Neuronal stem cell (in vitro differentiated cells): Measurements from ENCODE around the gene TNFRSF25.
A peak's percentile ranks its signal among the peaks of the same experiment; 100 is the strongest.

Experiments used
- DNase-seq: peaks from one replicate; pipeline ENCODE4 v3.0.0-alpha.2; 2013; ENCODE audit warnings: low spot score
- H2AFZ ChIP-seq: one replicate; pipeline ENCODE4 v1.6.1; 2013; ENCODE audit warnings: mild to moderate bottlenecking, low read length, inconsistent platforms
- H2AK5ac ChIP-seq: 2 replicates; pipeline ENCODE4 v1.6.1; 2013; ENCODE audit warnings: low read depth, mild to moderate bottlenecking, inconsistent platforms, low read length, moderate library complexity, mixed read lengths
- H2BK120ac ChIP-seq: 2 replicates; pipeline ENCODE4 v1.6.1; 2013; ENCODE audit warnings: low read depth, mild to moderate bottlenecking, inconsistent platforms, low read length, moderate library complexity, mixed read lengths
- H2BK12ac ChIP-seq: one replicate; pipeline ENCODE4 v1.6.1; 2013; ENCODE audit warnings: low read length, inconsistent platforms
- H2BK15ac ChIP-seq: 2 replicates; pipeline ENCODE4 v1.6.1; 2013; ENCODE audit warnings: mild to moderate bottlenecking, low read length, inconsistent platforms, mixed read lengths
- H2BK5ac ChIP-seq: one replicate; pipeline ENCODE4 v1.6.1; 2013; ENCODE audit warnings: inconsistent platforms, mild to moderate bottlenecking, low read length, moderate library complexity
- H3K14ac ChIP-seq: one replicate; pipeline ENCODE4 v1.6.1; 2013; ENCODE audit warnings: low read length, inconsistent platforms
- H3K18ac ChIP-seq: 2 replicates; pipeline ENCODE4 v1.6.1; 2013; ENCODE audit warnings: low read length, inconsistent platforms
- H3K23ac ChIP-seq: 2 replicates; pipeline ENCODE4 v1.6.1; 2013; ENCODE audit warnings: low read depth, mild to moderate bottlenecking, mixed read lengths, low read length, inconsistent platforms; ENCODE audit not compliant: poor library complexity
- H3K27ac ChIP-seq: replicated peaks from 3 replicates; pipeline ENCODE4 v1.5.1; 2013; ENCODE audit warnings: low read length, inconsistent platforms
- H3K27me3 ChIP-seq, 3 experiments: 2 replicates each; pipeline ENCODE4 v1.6.1; 2013; ENCODE audit warnings: low read length in 3 of 3, mild to moderate bottlenecking in 2 of 3, inconsistent platforms in 1 of 3, low read depth in 1 of 3, mixed read lengths in 1 of 3, moderate library complexity in 1 of 3; ENCODE audit not compliant: control insufficient read depth in 3 of 3, insufficient read depth in 3 of 3
- H3K36me3 ChIP-seq, 2 donors: replicated peaks in 1 of 2; 2 replicates each; pipeline ENCODE4 v1.6.1; 2013; ENCODE audit warnings: low read length in 2 of 2; ENCODE audit not compliant: control insufficient read depth in 2 of 2, insufficient read depth in 2 of 2
- H3K4ac ChIP-seq: 2 replicates; pipeline ENCODE4 v1.6.1; 2013; ENCODE audit warnings: inconsistent platforms, mild to moderate bottlenecking, low read length, moderate library complexity
- H3K4me1 ChIP-seq, 2 donors: 1 replicate in 1 of 2; 2 replicates in 1 of 2; pipeline ENCODE4 v1.6.1; 2013; ENCODE audit warnings: low read length in 2 of 2, low read depth in 1 of 2; ENCODE audit not compliant: control insufficient read depth in 2 of 2, insufficient read depth in 1 of 2
- H3K4me2 ChIP-seq: one replicate; pipeline ENCODE4 v1.6.1; 2013; ENCODE audit warnings: mild to moderate bottlenecking, low read length, inconsistent platforms; ENCODE audit not compliant: insufficient read depth, poor library complexity, severe bottlenecking
- H3K4me3 ChIP-seq, 2 donors: 2 replicates each; pipeline ENCODE4 v1.5.1; 2013; ENCODE audit warnings: low read length in 2 of 2, mild to moderate bottlenecking in 2 of 2, inconsistent platforms in 1 of 2, moderate library complexity in 1 of 2
- H3K79me1 ChIP-seq: one replicate; pipeline ENCODE4 v1.6.1; 2013; ENCODE audit warnings: low read depth, mild to moderate bottlenecking, inconsistent platforms, low read length, moderate library complexity
- H3K9ac ChIP-seq: one replicate; pipeline ENCODE4 v1.6.1; 2013; ENCODE audit warnings: mild to moderate bottlenecking, low read depth, low read length, inconsistent platforms; ENCODE audit not compliant: poor library complexity
- H3K9me3 ChIP-seq, 2 donors: replicated peaks in 1 of 2; 2 replicates each; pipeline versions ENCODE3 to v1.6.1; 2013; ENCODE audit warnings: low read length in 2 of 2, mild to moderate bottlenecking in 2 of 2, inconsistent platforms in 1 of 2, low read depth in 1 of 2, mixed read lengths in 1 of 2, moderate library complexity in 1 of 2; ENCODE audit not compliant: control insufficient read depth in 2 of 2, insufficient read depth in 1 of 2
- H4K8ac ChIP-seq: one replicate; pipeline ENCODE4 v1.6.1; 2013; ENCODE audit warnings: low read depth, mild to moderate bottlenecking, inconsistent platforms, low read length, moderate library complexity
- H4K91ac ChIP-seq: one replicate; pipeline ENCODE4 v1.6.1; 2013; ENCODE audit warnings: low read length, low read depth, mild to moderate bottlenecking, inconsistent platforms; ENCODE audit not compliant: poor library complexity
- WGBS, 2 donors: extraction: QIAGEN DNeasy Blood & Tissue Kit; methylation state at CpG; one replicate each; pipeline ENCODE4 v1.1.7; 2013; ENCODE audit warnings: missing lambda C conversion rate in 2 of 2, mixed read lengths in 1 of 2; ENCODE audit not compliant: insufficient read length in 2 of 2, insufficient replicate concordance in 1 of 2; ENCODE audit errors: extremely low coverage in 2 of 2; 5-methylcytosine and 5-hydroxymethylcytosine counted together

Gene TNFRSF25

DNA sequence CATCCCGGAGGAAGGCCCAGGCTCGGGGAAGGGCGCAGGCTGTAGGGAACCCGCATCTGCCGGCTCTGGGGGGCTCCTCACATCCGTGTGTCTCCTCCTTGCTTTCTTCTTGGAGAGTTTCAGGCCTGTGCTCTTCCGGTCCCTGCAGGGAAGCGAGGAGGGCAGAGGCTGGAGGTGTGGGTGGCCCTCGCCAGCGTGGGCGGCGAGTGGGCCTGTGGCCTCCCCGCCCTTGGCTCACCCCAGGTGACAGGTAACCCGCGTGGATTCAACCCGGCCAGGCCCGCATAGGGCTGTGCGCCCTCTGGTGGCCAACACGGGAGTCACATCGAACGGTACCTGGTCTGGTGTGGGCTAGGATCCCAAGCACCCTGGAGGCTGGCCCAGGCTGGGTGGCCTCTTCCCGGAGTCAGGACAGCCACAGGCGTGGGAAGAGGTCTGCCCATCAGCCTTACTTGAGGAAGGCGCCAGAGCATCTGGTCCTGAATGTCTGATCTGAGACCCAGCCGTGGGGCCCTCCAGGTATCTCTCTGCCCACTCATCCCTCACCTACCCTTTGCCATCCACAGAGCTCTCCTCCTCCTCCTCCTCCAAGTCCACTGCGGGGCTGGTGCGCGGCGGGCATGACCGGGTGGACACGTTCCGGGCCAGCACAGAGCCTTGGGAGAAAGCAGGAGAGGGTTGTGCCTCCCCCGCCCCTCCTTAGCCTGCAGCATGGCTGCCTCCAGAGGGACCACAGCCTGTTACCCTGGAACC is 9.6 kb upstream of the TNFRSF25 start:
- no peak overlapping the region for H2BK120ac ChIP-seq
- H2AK5ac ChIP-seq = peak overlapping the region; percentile 82
- no peak overlapping the region for H3K14ac ChIP-seq
- peak overlapping the region; percentile 67 for H3K18ac ChIP-seq
- no CpG with 5 or more reads among the region's 33 CpGs for WGBS, 2 donors
- H2BK12ac ChIP-seq = no peak overlapping the region
- H2BK15ac ChIP-seq = no peak overlapping the region
- H4K91ac ChIP-seq = no peak overlapping the region
- no peak overlapping the region for H2BK5ac ChIP-seq
- no peak overlapping the region for H3K27ac ChIP-seq
- H4K8ac ChIP-seq = no peak overlapping the region
- H3K4me3 ChIP-seq = no peak overlapping the region
- H3K36me3 ChIP-seq = peaks cover 18 to 41% of the 10 kb centered on the region in 2 donors
- peaks cover 0 to 4% (median 0%) of the 10 kb centered on the region in 3 experiments for H3K27me3 ChIP-seq
- peaks cover 7% of the 10 kb centered on the region in 2 donors for H3K4me1 ChIP-seq
- H3K23ac ChIP-seq = peak overlapping the region; percentile 0
- no peak for DNase-seq
- H3K4ac ChIP-seq = no peak overlapping the region
- H3K9me3 ChIP-seq = no peaks in the 10 kb centered on the region
- H3K4me2 ChIP-seq = no peak overlapping the region
- H3K9ac ChIP-seq = no peak overlapping the region
- no peak overlapping the region for H2AFZ ChIP-seq
- H3K79me1 ChIP-seq = no peaks in the 10 kb centered on the region

DNA sequence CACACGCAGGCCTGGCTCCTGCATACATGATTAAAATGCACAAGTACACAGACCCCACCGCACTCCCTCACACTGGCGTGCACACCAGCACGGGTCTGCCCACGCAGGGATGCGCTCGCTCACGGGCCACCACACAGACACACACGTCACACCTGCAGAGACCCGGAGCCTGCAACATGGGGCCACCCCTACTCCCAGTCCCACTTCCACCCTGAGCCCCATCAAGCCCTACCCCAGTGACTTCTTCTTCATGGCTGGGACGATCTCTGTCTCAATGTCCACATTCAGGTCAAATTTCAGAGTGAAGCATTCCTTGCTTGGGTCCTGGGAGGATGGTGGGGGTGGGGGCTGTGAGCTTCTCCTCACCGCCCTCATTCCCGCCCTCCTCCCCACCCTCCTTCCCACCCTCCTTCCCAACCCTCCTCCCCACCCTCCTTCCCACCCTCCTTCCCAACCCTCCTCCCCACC is 8.9 kb upstream of the TNFRSF25 start:
- Histone ChIP-seq H3K4me1 (peaks cover 7% of the 10 kb centered on the region in 2 donors), H4K8ac (no peak overlapping the region), H3K9me3 (no peaks in the 10 kb centered on the region), H3K18ac (no peak overlapping the region), H2BK15ac (no peak overlapping the region), H3K23ac (no peak overlapping the region), H3K4ac (no peak overlapping the region), H3K79me1 (no peaks in the 10 kb centered on the region), H3K14ac (no peak overlapping the region), H3K4me2 (no peak overlapping the region), H2BK120ac (no peak overlapping the region), H2AFZ (no peak overlapping the region), H2AK5ac (peak overlapping the region; percentile 82), H3K4me3 (peak overlapping the region in 1 of 2 donors; percentile 8), H3K9ac (no peak overlapping the region), H2BK12ac (no peak overlapping the region), H4K91ac (no peak overlapping the region), H3K27ac (no peak overlapping the region), H3K36me3 (peaks cover 25 to 48% of the 10 kb centered on the region in 2 donors), H3K27me3 (peaks cover 0 to 4% (median 0%) of the 10 kb centered on the region in 3 experiments), H2BK5ac (no peak overlapping the region)
- WGBS, 2 donors = no CpG with 5 or more reads among the region's 13 CpGs
- DNase-seq = no peak

DNA sequence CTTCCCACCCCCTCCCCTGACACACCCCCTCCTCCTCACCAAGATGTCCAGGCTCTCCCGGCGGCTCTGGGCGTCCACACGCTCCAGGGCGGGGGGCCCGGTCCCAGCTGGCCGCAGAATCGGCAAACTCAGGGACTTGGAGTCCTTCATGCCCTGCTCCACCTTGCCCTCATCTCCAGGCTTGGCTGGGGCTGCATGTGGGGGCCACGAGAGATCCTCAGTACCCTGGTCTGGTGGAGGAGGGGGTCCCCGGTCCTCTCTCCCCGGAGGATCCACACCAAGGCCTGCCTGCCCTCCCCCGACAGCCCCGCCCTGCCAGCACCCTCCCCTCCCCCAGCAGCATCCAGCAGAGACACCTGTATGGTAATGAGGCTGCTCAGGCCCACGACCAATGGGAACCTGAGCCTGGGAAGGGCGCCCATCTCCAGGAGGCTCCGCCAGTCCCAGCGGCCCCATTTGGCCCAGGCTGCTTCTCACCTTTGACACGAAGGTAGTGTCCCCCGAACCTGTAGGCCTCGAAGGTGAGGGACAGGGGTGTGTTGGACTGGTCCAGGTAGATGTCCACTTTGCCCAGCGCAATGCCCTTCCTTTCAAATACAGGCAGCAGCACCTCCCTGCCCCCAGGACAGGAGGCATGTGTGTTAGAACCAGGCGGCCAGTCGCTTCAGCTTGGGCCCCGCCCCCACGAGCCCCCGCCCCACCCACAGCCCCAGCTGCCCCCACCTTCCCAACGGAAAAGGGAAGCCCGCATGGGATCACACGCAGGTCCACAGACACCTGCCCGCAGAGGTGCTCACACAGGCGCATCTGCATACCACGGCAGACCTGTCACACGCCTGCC is 8.2 kb upstream of the TNFRSF25 start:
- H3K9me3 ChIP-seq = no peaks in the 10 kb centered on the region
- H4K91ac ChIP-seq = no peak overlapping the region
- H3K4me3 ChIP-seq = peak overlapping the region in 1 of 2 donors; percentile 8
- peaks cover 30 to 54% of the 10 kb centered on the region in 2 donors for H3K36me3 ChIP-seq
- H2AK5ac ChIP-seq = no peak overlapping the region
- no peak overlapping the region for H3K23ac ChIP-seq
- no peak overlapping the region for H2BK5ac ChIP-seq
- no peak overlapping the region for H2BK15ac ChIP-seq
- peaks cover 7% of the 10 kb centered on the region in 2 donors for H3K4me1 ChIP-seq
- no peak overlapping the region for H3K14ac ChIP-seq
- no peak for DNase-seq
- H2BK12ac ChIP-seq = no peak overlapping the region
- no CpG with 5 or more reads among the region's 33 CpGs for WGBS, 2 donors
- no peak overlapping the region for H3K18ac ChIP-seq
- no peak overlapping the region for H3K9ac ChIP-seq
- no peak overlapping the region for H2AFZ ChIP-seq
- H3K27ac ChIP-seq = no peak overlapping the region
- H4K8ac ChIP-seq = no peak overlapping the region
- no peak overlapping the region for H2BK120ac ChIP-seq
- no peak overlapping the region for H3K4me2 ChIP-seq
- H3K27me3 ChIP-seq = peaks cover 0 to 4% (median 0%) of the 10 kb centered on the region in 3 experiments
- no peak overlapping the region for H3K4ac ChIP-seq
- H3K79me1 ChIP-seq = no peaks in the 10 kb centered on the region

DNA sequence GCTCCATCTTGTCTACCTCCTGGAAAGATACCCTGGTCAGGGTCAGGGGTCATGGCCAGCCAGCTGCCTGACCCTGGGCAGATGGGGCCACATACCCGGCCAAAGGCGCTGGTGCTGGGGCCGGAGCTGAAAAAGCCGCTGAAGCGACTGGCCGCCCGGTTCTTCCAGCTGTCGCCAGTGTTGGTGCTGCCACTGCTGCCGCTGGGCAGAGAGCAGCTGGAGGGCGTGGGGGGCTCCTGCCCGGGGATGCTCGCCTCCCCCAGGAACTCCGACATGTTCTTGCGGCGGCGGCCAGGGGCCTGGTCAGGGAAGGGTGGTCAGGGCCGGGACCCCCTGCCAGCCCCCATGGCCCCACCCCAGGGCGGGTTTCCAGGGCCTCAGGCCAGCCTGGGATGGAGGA is 7.2 kb upstream of the TNFRSF25 start:
- no peak overlapping the region for H3K14ac ChIP-seq
- WGBS, 2 donors = no CpG with 5 or more reads among the region's 18 CpGs
- no peak overlapping the region for H2BK12ac ChIP-seq
- H3K79me1 ChIP-seq = no peaks in the 10 kb centered on the region
- H4K8ac ChIP-seq = no peak overlapping the region
- H3K9me3 ChIP-seq = no peaks in the 10 kb centered on the region
- no peak overlapping the region for H2BK120ac ChIP-seq
- no peak overlapping the region for H3K4ac ChIP-seq
- peaks cover 0 to 4% (median 0%) of the 10 kb centered on the region in 3 experiments for H3K27me3 ChIP-seq
- H3K36me3 ChIP-seq = peaks cover 35 to 65% of the 10 kb centered on the region in 2 donors
- H2AFZ ChIP-seq = no peak overlapping the region
- H3K27ac ChIP-seq = no peak overlapping the region
- DNase-seq = no peak
- no peak overlapping the region for H3K4me2 ChIP-seq
- no peak overlapping the region for H3K18ac ChIP-seq
- no peak overlapping the region for H2BK5ac ChIP-seq
- H3K9ac ChIP-seq = no peak overlapping the region
- peaks cover 7% of the 10 kb centered on the region in 2 donors for H3K4me1 ChIP-seq
- H2AK5ac ChIP-seq = no peak overlapping the region
- H3K23ac ChIP-seq = peak overlapping the region; percentile 46
- H3K4me3 ChIP-seq = no peak overlapping the region
- H2BK15ac ChIP-seq = no peak overlapping the region
- no peak overlapping the region for H4K91ac ChIP-seq
